ENCODE results near the gene IL7R.

DNA sequence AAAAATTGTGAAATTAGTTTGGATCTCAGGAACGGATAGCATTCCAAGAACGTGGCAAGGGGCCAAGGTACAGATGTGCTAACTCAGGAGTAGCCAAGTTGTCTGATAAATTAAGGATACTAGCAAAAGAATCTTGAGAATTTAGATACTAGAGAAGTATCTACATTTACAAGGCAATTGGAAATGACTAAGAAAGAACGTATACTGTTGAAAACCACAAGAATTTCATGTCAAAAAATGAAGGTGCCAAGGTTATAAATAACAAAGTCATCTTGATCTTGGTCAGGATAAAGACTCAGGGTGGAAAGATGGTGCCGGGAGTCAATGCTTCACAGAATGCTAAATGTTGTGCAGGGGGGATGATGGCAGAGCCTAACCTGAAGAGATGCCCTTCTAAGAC is 62.5 kb downstream of the IL7R start:
- TF ChIP-seq, protein P1, sequence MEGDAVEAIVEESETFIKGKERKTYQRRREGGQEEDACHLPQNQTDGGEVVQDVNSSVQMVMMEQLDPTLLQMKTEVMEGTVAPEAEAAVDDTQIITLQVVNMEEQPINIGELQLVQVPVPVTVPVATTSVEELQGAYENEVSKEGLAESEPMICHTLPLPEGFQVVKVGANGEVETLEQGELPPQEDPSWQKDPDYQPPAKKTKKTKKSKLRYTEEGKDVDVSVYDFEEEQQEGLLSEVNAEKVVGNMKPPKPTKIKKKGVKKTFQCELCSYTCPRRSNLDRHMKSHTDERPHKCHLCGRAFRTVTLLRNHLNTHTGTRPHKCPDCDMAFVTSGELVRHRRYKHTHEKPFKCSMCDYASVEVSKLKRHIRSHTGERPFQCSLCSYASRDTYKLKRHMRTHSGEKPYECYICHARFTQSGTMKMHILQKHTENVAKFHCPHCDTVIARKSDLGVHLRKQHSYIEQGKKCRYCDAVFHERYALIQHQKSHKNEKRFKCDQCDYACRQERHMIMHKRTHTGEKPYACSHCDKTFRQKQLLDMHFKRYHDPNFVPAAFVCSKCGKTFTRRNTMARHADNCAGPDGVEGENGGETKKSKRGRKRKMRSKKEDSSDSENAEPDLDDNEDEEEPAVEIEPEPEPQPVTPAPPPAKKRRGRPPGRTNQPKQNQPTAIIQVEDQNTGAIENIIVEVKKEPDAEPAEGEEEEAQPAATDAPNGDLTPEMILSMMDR (IDR thresholded peaks at IDR 0.05 in 2 of 3, conservative IDR thresholded peaks at IDR 0.05 in 1 of 3; ENCODE audit: control insufficient read depth in 2 of 3, extremely low read depth in 1 of 3, insufficient read depth in 1 of 3, low read depth in 3 of 3, low read length in 3 of 3) = no peak
- TF ChIP-seq JUND (IDR thresholded peaks at IDR 0.05; ENCODE audit: low read depth, low read length) = no peak
- no peak for TF ChIP-seq HDGF (IDR thresholded peaks at IDR 0.05)
- no peak for TF ChIP-seq SRF (IDR thresholded peaks at IDR 0.05; ENCODE audit: low read depth in 2 of 2, low read length in 2 of 2)
- no peak for TF ChIP-seq NR2C2 (IDR thresholded peaks at IDR 0.05; ENCODE audit: borderline replicate concordance, control insufficient read depth, insufficient read length, low read depth)
- TF ChIP-seq, protein P2, sequence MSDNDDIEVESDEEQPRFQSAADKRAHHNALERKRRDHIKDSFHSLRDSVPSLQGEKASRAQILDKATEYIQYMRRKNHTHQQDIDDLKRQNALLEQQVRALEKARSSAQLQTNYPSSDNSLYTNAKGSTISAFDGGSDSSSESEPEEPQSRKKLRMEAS (IDR thresholded peaks at IDR 0.05; ENCODE audit: low read depth, low read length) = no peak
- TF ChIP-seq RAD51 (IDR thresholded peaks at IDR 0.05) = no peak
- TF ChIP-seq POLR2AphosphoS5 (IDR thresholded peaks at IDR 0.05; ENCODE audit: low read length) = no peak
- TF ChIP-seq, protein P3, sequence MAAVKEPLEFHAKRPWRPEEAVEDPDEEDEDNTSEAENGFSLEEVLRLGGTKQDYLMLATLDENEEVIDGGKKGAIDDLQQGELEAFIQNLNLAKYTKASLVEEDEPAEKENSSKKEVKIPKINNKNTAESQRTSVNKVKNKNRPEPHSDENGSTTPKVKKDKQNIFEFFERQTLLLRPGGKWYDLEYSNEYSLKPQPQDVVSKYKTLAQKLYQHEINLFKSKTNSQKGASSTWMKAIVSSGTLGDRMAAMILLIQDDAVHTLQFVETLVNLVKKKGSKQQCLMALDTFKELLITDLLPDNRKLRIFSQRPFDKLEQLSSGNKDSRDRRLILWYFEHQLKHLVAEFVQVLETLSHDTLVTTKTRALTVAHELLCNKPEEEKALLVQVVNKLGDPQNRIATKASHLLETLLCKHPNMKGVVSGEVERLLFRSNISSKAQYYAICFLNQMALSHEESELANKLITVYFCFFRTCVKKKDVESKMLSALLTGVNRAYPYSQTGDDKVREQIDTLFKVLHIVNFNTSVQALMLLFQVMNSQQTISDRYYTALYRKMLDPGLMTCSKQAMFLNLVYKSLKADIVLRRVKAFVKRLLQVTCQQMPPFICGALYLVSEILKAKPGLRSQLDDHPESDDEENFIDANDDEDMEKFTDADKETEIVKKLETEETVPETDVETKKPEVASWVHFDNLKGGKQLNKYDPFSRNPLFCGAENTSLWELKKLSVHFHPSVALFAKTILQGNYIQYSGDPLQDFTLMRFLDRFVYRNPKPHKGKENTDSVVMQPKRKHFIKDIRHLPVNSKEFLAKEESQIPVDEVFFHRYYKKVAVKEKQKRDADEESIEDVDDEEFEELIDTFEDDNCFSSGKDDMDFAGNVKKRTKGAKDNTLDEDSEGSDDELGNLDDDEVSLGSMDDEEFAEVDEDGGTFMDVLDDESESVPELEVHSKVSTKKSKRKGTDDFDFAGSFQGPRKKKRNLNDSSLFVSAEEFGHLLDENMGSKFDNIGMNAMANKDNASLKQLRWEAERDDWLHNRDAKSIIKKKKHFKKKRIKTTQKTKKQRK (IDR thresholded peaks at IDR 0.05; ENCODE audit: low read depth, low read length) = no peak
- no peak for TF ChIP-seq POLR2A (IDR thresholded peaks at IDR 0.05; ENCODE audit: low read depth, low read length)
- TF ChIP-seq, protein P4, sequence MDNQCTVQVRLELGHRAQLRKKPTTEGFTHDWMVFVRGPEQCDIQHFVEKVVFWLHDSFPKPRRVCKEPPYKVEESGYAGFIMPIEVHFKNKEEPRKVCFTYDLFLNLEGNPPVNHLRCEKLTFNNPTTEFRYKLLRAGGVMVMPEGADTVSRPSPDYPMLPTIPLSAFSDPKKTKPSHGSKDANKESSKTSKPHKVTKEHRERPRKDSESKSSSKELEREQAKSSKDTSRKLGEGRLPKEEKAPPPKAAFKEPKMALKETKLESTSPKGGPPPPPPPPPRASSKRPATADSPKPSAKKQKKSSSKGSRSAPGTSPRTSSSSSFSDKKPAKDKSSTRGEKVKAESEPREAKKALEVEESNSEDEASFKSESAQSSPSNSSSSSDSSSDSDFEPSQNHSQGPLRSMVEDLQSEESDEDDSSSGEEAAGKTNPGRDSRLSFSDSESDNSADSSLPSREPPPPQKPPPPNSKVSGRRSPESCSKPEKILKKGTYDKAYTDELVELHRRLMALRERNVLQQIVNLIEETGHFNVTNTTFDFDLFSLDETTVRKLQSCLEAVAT (IDR thresholded peaks at IDR 0.05) = no peak
- TF ChIP-seq, protein P5, sequence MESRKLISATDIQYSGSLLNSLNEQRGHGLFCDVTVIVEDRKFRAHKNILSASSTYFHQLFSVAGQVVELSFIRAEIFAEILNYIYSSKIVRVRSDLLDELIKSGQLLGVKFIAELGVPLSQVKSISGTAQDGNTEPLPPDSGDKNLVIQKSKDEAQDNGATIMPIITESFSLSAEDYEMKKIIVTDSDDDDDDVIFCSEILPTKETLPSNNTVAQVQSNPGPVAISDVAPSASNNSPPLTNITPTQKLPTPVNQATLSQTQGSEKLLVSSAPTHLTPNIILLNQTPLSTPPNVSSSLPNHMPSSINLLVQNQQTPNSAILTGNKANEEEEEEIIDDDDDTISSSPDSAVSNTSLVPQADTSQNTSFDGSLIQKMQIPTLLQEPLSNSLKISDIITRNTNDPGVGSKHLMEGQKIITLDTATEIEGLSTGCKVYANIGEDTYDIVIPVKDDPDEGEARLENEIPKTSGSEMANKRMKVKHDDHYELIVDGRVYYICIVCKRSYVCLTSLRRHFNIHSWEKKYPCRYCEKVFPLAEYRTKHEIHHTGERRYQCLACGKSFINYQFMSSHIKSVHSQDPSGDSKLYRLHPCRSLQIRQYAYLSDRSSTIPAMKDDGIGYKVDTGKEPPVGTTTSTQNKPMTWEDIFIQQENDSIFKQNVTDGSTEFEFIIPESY (IDR thresholded peaks at IDR 0.05) = no peak
- TF ChIP-seq, protein P6, sequence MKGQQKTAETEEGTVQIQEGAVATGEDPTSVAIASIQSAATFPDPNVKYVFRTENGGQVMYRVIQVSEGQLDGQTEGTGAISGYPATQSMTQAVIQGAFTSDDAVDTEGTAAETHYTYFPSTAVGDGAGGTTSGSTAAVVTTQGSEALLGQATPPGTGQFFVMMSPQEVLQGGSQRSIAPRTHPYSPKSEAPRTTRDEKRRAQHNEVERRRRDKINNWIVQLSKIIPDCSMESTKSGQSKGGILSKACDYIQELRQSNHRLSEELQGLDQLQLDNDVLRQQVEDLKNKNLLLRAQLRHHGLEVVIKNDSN (IDR thresholded peaks at IDR 0.05; ENCODE audit: borderline replicate concordance, extremely low read length, insufficient read depth, low read depth, low read length) = no peak

All from GM12878 (cell line).